HepG2 (cell line): ENCODE measurements around the gene SAMMSON. TPM values are rescaled to one million over a fixed set of nuclear protein-coding genes. Genes with fewer than 3 reads are reported as not detected.

Experiments
- ATAC-seq: fragments of 200-7000 bp; cut with Tn5 transposase; 3 replicates; pipeline ENCODE4 v1.9.1; 2020; ENCODE audit warnings: mild to moderate bottlenecking, moderate library complexity
- BruUV-seq: library from RNA; stranded (reverse); fragments of 400-500 nt; replicated peaks from 2 replicates; lab custom pipeline; 2021; lab: Mats Ljungman, UMichigan
- CTCF ChIA-PET: fragments of 300-600 bp; formaldehyde crosslinking; extraction: SDS; loops from one replicate; lab custom pipeline; 2021; ENCODE audit warnings: low total read pairs, inconsistent platforms, low intra/inter-chr PET ratio; lab: Yijun Ruan, JAX
- POLR2A ChIA-PET: fragments of 350-600 bp; sonication (Branson Sonifier 250); formaldehyde crosslinking; loops from one replicate; lab custom pipeline; 2020; ENCODE audit warnings: antibody characterized with exemption, inconsistent platforms; lab: Yijun Ruan, JAX
- DNase-seq: peaks from one replicate; pipeline ENCODE4 v3.0.0-alpha.2; 2015; ENCODE audit warnings: low spot score
- FAIRE-seq: peaks from 3 replicates; lab custom pipeline; 2011; peaks lifted over from hg19 to GRCh38; lab: Jason Lieb, UNC
- H2AFZ ChIP-seq: one replicate; pipeline ENCODE4 v1.6.1; 2011; ENCODE audit warnings: low read length, inconsistent platforms
- H3K27ac ChIP-seq: fragments of 300-600 bp; 3 replicates; pipeline ENCODE4 v1.8.0; 2011; ENCODE audit warnings: mixed run types, mild to moderate bottlenecking, mixed read lengths, low read length, inconsistent platforms; ENCODE audit not compliant: insufficient read depth; ENCODE audit errors: extremely low read length
- H3K27me3 ChIP-seq, 2 experiments: fragments of 200-600 bp in 1 of 2; 2 replicates in 1 of 2; 3 replicates in 1 of 2; pipeline versions ENCODE4 v1.6.0 to v1.8.0; 2011; ENCODE audit warnings: low read length in 2 of 2, mild to moderate bottlenecking in 2 of 2, moderate library complexity in 2 of 2, inconsistent platforms in 1 of 2; ENCODE audit not compliant: insufficient read depth in 2 of 2, control insufficient read depth in 1 of 2
- H3K36me3 ChIP-seq, 2 experiments: fragments of 200-600 bp in 1 of 2; replicated peaks in 1 of 2; 2 replicates in 1 of 2; 3 replicates in 1 of 2; pipeline versions ENCODE4 v1.5.1 to v1.8.0; 2011; ENCODE audit warnings: low read length in 2 of 2, inconsistent platforms in 1 of 2; ENCODE audit not compliant: insufficient read depth in 2 of 2, control insufficient read depth in 1 of 2
- H3K4me1 ChIP-seq: 2 replicates; pipeline ENCODE4 v1.5.1; 2012; ENCODE audit warnings: low read length, inconsistent platforms; ENCODE audit not compliant: insufficient read depth
- H3K4me2 ChIP-seq: 2 replicates; pipeline ENCODE4 v1.6.0; 2011; ENCODE audit warnings: low read depth, low read length, inconsistent platforms
- H3K4me3 ChIP-seq, 3 experiments: fragments of 200-600 bp in 1 of 3; sonication (generic), shearing (Covaris generic) in 1 of 3; replicated peaks in 1 of 3; 2 replicates each; pipeline ENCODE4 v1.5.1; 2011 to 2016; ENCODE audit warnings: low read length in 3 of 3, inconsistent platforms in 2 of 3, low read depth in 2 of 3, mild to moderate bottlenecking in 2 of 3, control low read depth in 1 of 3, mixed read lengths in 1 of 3; ENCODE audit not compliant: insufficient read depth in 1 of 3
- H3K79me2 ChIP-seq: one replicate; pipeline ENCODE4 v1.6.1; 2011; ENCODE audit warnings: low read length, inconsistent platforms; ENCODE audit not compliant: insufficient read depth
- H3K9ac ChIP-seq: 2 replicates; pipeline ENCODE4 v1.6.0; 2011; ENCODE audit warnings: mild to moderate bottlenecking, low read depth, low read length, inconsistent platforms; ENCODE audit not compliant: insufficient read depth
- H3K9me3 ChIP-seq: 2 replicates; pipeline ENCODE4 v1.5.1; 2012; ENCODE audit warnings: mild to moderate bottlenecking, low read length
- H4K20me1 ChIP-seq: 2 replicates; pipeline ENCODE4 v1.6.0; 2011; ENCODE audit warnings: inconsistent platforms, mild to moderate bottlenecking, low read length, moderate library complexity; ENCODE audit not compliant: insufficient read depth
- BHLHE40 ChIP-seq: IDR thresholded peaks from 2 replicates; pipeline ENCODE4 v1.6.1; 2011; ENCODE audit warnings: low read length, improper control_type of control experiment
- BORCS8-MEF2B ChIP-seq: sonication (generic); formaldehyde crosslinking; IDR thresholded peaks from 2 replicates; pipeline ENCODE4 v1.8.0; 2022; ENCODE audit warnings: mild to moderate bottlenecking, missing genetic modification reagents
- KLF16 ChIP-seq, 2 experiments: sonication (generic) in 1 of 2; formaldehyde crosslinking in 1 of 2; IDR thresholded peaks; 2 replicates each; pipeline versions ENCODE4 v1.6.1 to v1.8.0; 2016 to 2023; ENCODE audit warnings: missing genetic modification reagents in 2 of 2, missing compliant biosample characterization in 1 of 2
- MBNL3 ChIP-seq: fragments of 250-450 bp; sonication (Bioruptor Pico); conservative IDR thresholded peaks from 2 replicates; pipeline ENCODE4 v1.8.0; 2022; ENCODE audit warnings: mild to moderate bottlenecking, inconsistent platforms
- NFKBIZ ChIP-seq: IDR thresholded peaks from 2 replicates; pipeline ENCODE4 v1.6.1; 2018; ENCODE audit warnings: missing genetic modification reagents, missing compliant biosample characterization
- SP140L ChIP-seq: sonication (generic); formaldehyde crosslinking; IDR thresholded peaks from 2 replicates; pipeline ENCODE4 v1.4.0; 2020; ENCODE audit warnings: missing genetic modification reagents, borderline replicate concordance
- STAT5B ChIP-seq: sonication (generic); formaldehyde crosslinking; IDR thresholded peaks from 2 replicates; pipeline ENCODE4 v1.4.0; 2020; ENCODE audit warnings: missing genetic modification reagents
- ZNF83 ChIP-seq: sonication (generic); formaldehyde crosslinking; IDR thresholded peaks from 2 replicates; pipeline ENCODE4 v1.4.0; 2020; ENCODE audit warnings: missing genetic modification reagents, mild to moderate bottlenecking, borderline replicate concordance
- ZNF878 ChIP-seq: sonication (generic); formaldehyde crosslinking; IDR thresholded peaks from 2 replicates; pipeline ENCODE4 v1.8.1; 2023; ENCODE audit warnings: mild to moderate bottlenecking, missing genetic modification reagents, moderate library complexity
- ZSCAN29 ChIP-seq: sonication (generic); formaldehyde crosslinking; conservative IDR thresholded peaks from 2 replicates; pipeline ENCODE4 v1.4.0; 2020; ENCODE audit warnings: mild to moderate bottlenecking, missing genetic modification reagents
- ZZZ3 ChIP-seq: sonication (generic); formaldehyde crosslinking; IDR thresholded peaks from 2 replicates; pipeline ENCODE4 v1.4.0; 2020; ENCODE audit warnings: missing genetic modification reagents, mild to moderate bottlenecking, borderline replicate concordance
- in situ Hi-C: cut with HindIII; loops from 2 replicates; pipeline ENCODE4 v1.10.0; 2017; ENCODE audit warnings: low pct_unique_long_range_greater_than_20kb; ENCODE audit not compliant: extremely low pct_ligation_motif_present
- intact Hi-C: fragments of 100-400 bp; cut with micrococcal nuclease; formaldehyde crosslinking; loops from one replicate; pipeline ENCODE4 v1.10.0; 2022; ENCODE audit not compliant: unreplicated experiment
- polyA plus RNA-seq, 8 experiments: library from polyadenylated mRNA; depleted of rRNA in 3 of 8; stranded (reverse) in 7 of 8; unstranded in 1 of 8; fragments of >200 nt; fragmentation: Illumina TruSeq in 4 of 8; extraction: Trizol in 4 of 8; gene quantifications; 2 replicates each; pipeline versions ENCODE4 v1.2.1 to v1.2.3, GENCODE V29; 2011 to 2016; ENCODE audit warnings: low read depth in 4 of 8, missing spikeins in 1 of 8, mixed read lengths in 1 of 8; ENCODE audit not compliant: insufficient read depth in 1 of 8
- total RNA-seq, 5 experiments: library from RNA; depleted of rRNA; stranded (reverse); fragments of >200 nt; fragmentation: Illumina TruSeq; extraction: Trizol; gene quantifications; 2 replicates each; pipeline ENCODE4 v1.2.3, GENCODE V29; 2016; ENCODE audit warnings: low read depth in 1 of 5
- TF ChIP-seq, protein P1 (sequence below), 2 experiments: sonication (generic) in 1 of 2; formaldehyde crosslinking in 1 of 2; IDR thresholded peaks; 2 replicates each; pipeline versions ENCODE4 v1.5.1 to v1.6.1; 2011 to 2020; ENCODE audit warnings: borderline replicate concordance in 1 of 2, low read depth in 1 of 2, low read length in 1 of 2, mild to moderate bottlenecking in 1 of 2, missing genetic modification reagents in 1 of 2, moderate library complexity in 1 of 2
- TF ChIP-seq, protein P2 (sequence below): sonication (generic); formaldehyde crosslinking; IDR thresholded peaks from 2 replicates; pipeline ENCODE4 v1.4.0; 2020; ENCODE audit warnings: missing genetic modification reagents, borderline replicate concordance
- TF ChIP-seq, protein P3 (sequence below): sonication (generic); formaldehyde crosslinking; IDR thresholded peaks from 2 replicates; pipeline ENCODE4 v1.4.0; 2020; ENCODE audit warnings: missing genetic modification reagents, mild to moderate bottlenecking, borderline replicate concordance

The SAMMSON gene
- total and polyA plus RNA-seq, 2 of the 13 experiments (the other 11 are each of a cell fraction or from before 2014, with no cell fraction given): not detected

DNA sequence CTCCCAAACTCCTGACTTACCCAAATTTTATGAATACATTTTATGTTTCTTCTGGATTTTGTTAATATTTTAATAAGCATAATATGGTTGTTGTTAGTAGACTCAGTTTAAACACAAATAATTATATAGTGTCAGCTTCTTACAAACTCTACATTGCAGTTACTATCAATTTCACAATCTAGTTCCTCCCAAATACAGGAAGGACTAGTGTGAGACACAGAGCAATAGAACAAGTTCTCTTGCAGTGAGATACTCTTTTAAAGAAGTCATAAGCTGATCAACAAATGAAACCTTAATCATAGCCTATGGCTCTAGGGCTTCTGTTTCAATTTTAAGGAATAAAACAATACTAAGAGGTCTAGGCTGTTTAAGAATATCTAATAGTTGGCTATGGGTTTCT is 86.1 kb downstream of the SAMMSON start:
- no peaks in the 10 kb centered on the region for H3K9me3 ChIP-seq
- TF ChIP-seq, protein P1, sequence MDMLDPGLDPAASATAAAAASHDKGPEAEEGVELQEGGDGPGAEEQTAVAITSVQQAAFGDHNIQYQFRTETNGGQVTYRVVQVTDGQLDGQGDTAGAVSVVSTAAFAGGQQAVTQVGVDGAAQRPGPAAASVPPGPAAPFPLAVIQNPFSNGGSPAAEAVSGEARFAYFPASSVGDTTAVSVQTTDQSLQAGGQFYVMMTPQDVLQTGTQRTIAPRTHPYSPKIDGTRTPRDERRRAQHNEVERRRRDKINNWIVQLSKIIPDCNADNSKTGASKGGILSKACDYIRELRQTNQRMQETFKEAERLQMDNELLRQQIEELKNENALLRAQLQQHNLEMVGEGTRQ (IDR thresholded peaks at IDR 0.05; ENCODE audit: low read depth, low read length): no peak
- TF ChIP-seq, protein P1 (CRISPR knock-in tag; IDR thresholded peaks at IDR 0.05; ENCODE audit: borderline replicate concordance): no peak
- TF ChIP-seq, protein P2, sequence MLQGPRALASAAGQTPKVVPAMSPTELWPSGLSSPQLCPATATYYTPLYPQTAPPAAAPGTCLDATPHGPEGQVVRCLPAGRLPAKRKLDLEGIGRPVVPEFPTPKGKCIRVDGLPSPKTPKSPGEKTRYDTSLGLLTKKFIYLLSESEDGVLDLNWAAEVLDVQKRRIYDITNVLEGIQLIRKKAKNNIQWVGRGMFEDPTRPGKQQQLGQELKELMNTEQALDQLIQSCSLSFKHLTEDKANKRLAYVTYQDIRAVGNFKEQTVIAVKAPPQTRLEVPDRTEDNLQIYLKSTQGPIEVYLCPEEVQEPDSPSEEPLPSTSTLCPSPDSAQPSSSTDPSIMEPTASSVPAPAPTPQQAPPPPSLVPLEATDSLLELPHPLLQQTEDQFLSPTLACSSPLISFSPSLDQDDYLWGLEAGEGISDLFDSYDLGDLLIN (CRISPR knock-in tag): no peak
- TF ChIP-seq STAT5B (CRISPR knock-in tag) (no peak), ZNF83 (no peak), MBNL3 (CRISPR knock-in tag) (no peak), ZSCAN29 (CRISPR knock-in tag) (no peak), ZZZ3 (CRISPR knock-in tag) (no peak), SP140L (CRISPR knock-in tag) (no peak), KLF16 (CRISPR knock-in tag; IDR thresholded peaks at IDR 0.05) (no peak), BHLHE40 (no peak), BORCS8-MEF2B (no peak), NFKBIZ (CRISPR knock-in tag) (no peak), ZNF878 (no peak)
- TF ChIP-seq, protein P3, sequence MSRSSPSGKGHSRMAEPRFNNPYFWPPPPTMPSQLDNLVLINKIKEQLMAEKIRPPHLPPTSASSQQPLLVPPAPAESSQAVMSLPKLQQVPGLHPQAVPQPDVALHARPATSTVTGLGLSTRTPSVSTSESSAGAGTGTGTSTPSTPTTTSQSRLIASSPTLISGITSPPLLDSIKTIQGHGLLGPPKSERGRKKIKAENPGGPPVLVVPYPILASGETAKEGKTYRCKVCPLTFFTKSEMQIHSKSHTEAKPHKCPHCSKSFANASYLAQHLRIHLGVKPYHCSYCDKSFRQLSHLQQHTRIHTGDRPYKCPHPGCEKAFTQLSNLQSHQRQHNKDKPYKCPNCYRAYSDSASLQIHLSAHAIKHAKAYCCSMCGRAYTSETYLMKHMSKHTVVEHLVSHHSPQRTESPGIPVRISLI (CRISPR knock-in tag): no peak
- FAIRE-seq (no peak), ATAC-seq (no peak), DNase-seq (no peak)
- no peaks in the 10 kb centered on the region for H3K79me2 ChIP-seq
- no peaks in the 10 kb centered on the region; a peak in 1 of 5 replicates for H3K27me3 ChIP-seq
- intact Hi-C loops: no loop called here
- POLR2A ChIA-PET: no interaction called here
- no peak overlapping the region for H3K27ac ChIP-seq
- no peak overlapping the region for H2AFZ ChIP-seq
- BruUV-seq: no TSS peak
- H3K4me2 ChIP-seq: no peak overlapping the region
- H4K20me1 ChIP-seq: no peaks in the 10 kb centered on the region
- in situ Hi-C loops: no loop called here
- no peaks in the 10 kb centered on the region for H3K36me3 ChIP-seq
- no peak overlapping the region for H3K4me3 ChIP-seq
- no peaks in the 10 kb centered on the region for H3K4me1 ChIP-seq
- no peak overlapping the region for H3K9ac ChIP-seq
- CTCF ChIA-PET: no interaction called here
